Activated CD8-positive, alpha-beta T cell treated with anti-CD3 and anti-CD28 coated beads, Interleukin-2, amount 10 ng/mL, durations not matched to agents 7 days and 5 days (primary cell): ENCODE data around the gene CDK2. TPM values are rescaled to one million over a fixed set of nuclear protein-coding genes. Genes with fewer than 3 reads are reported as not detected.

Experiments
- ATAC-seq: fragments of 150-1000 bp; cut with Tn5 transposase; one replicate; pipeline ENCODE4 v1.10.0; 2021; ENCODE audit warnings: moderate library complexity
- CTCF ChIA-PET: fragments of 350-600 bp; sonication (Branson Sonifier 250); formaldehyde crosslinking; loops from one replicate; lab custom pipeline; 2021; ENCODE audit warnings: antibody characterized with exemption; lab: Charles Lee
- POLR2A ChIA-PET: fragments of 350-600 bp; sonication (Branson Sonifier 250); formaldehyde crosslinking; loops from one replicate; lab custom pipeline; 2021; ENCODE audit warnings: antibody characterized with exemption; lab: Charles Lee
- DNase-seq: peaks from one replicate; pipeline ENCODE4 v3.0.0-alpha.2; 2020
- H3K27ac Mint-ChIP-seq: one replicate; pipeline ENCODE4 v1.8.0; 2021; ENCODE audit warnings: mild to moderate bottlenecking, mixed read lengths
- H3K27me3 Mint-ChIP-seq: one replicate; pipeline ENCODE4 v1.8.0; 2021; ENCODE audit warnings: low read depth, mixed read lengths
- H3K36me3 Mint-ChIP-seq: one replicate; pipeline ENCODE4 v1.8.0; 2021; ENCODE audit warnings: low read depth, mixed read lengths
- H3K4me1 Mint-ChIP-seq: one replicate; pipeline ENCODE4 v1.8.0; 2021; ENCODE audit warnings: low read depth, mixed read lengths
- H3K4me3 Mint-ChIP-seq: one replicate; pipeline ENCODE4 v1.8.0; 2021; ENCODE audit warnings: mild to moderate bottlenecking, mixed read lengths
- H3K9me3 Mint-ChIP-seq: one replicate; pipeline ENCODE4 v1.8.0; 2022; ENCODE audit warnings: mixed read lengths; ENCODE audit not compliant: insufficient read depth
- total RNA-seq, 2 experiments: library from RNA; stranded (reverse); gene quantifications; one replicate each; pipeline ENCODE4 v1.2.3, GENCODE V29; 2021

CDK2 gene
- total RNA-seq, 2 experiments from 2014 or later = 128 to 130 TPM

DNA sequence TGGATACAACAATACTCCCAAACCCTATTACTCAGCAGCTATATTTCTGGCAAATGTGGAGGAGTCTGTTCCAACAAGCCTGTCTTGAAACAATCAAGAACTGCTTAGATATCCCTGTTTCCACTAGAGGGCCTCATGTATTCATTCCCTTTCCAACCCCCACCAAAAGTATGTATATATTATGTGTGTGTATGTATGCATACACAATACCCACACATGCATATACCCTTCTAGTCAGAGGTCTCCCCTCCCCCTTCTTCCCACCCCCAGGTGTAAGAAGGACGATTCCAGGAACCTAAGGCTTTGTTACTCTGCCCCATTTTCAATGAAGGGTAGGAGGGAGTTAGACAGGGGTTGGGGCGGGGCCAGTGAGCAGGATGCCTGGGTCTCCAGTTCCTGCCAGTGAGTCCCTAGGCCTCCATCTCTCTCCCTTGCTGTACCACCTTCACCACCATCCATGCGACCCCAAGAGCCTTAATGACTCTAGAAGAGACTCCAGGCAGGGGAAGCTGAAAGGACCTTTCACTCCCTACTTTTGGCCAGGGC lies 35.8 kb upstream of the CDK2 start, which contains the start of gene DGKA:
Gene DGKA (plus strand): TSS at position 392 of the 546 bp plus-strand sequence. CDS start 5,342 bp downstream, outside the sequence.
- no peaks in the 10 kb centered on the region for H3K27me3 Mint-ChIP-seq
- ChIA-PET POLR2A (interaction anchor here (0.6 to 8.9 kb wide), 16 partner anchors 10 to 754 kb away, joined by 3 to 139 read pairs (median 4); partner anchors contain the start of genes DNAJC14, ORMDL2, RAB5B and RDH5), CTCF (interaction anchor here (0.9 to 2.8 kb wide), 14 partner anchors 9 to 193 kb away, joined by 3 to 18 read pairs (median 4); partner anchors contain the start of genes DNAJC14, ORMDL2, RAB5B and SARNP)
- peaks cover 66% of the 10 kb centered on the region for H3K36me3 Mint-ChIP-seq
- H3K9me3 Mint-ChIP-seq = no peaks in the 10 kb centered on the region
- ATAC-seq = peak; percentile 41
- H3K27ac Mint-ChIP-seq = peak within 1 kb of the TSS; percentile 99
- peak within 1 kb of the TSS; percentile 95 for H3K4me3 Mint-ChIP-seq
- DNase-seq = peak; percentile 92
- peaks cover 46% of the 10 kb centered on the region for H3K4me1 Mint-ChIP-seq

DNA sequence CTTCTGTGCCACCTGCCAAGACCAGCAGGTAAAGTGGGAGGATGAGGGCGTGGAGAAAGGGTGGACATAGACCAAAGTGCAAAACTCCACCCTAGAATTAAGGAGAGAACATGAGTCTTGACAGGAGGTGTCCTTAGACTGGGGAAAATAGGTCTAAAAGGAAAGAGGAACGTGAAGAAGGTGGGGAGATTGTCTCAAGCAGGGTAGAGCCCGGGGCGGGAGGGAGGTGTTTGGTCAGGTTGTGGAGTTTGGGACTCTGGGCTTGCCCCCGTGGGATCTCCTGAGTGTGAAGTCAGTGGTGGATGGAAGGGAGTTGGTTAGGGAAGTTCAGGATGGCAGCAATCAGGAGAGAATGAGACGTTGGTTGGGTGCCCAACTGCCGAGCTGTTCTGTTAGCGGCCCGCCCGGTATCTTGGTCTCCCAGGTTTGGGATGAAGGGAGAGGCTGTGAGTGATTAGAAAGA lies 35.3 kb upstream of the CDK2 start:
- Mint-ChIP-seq H3K27me3 (no peaks in the 10 kb centered on the region), H3K9me3 (no peaks in the 10 kb centered on the region), H3K4me1 (peaks cover 46% of the 10 kb centered on the region), H3K4me3 (peak overlapping the region; percentile 95), H3K36me3 (peaks cover 67% of the 10 kb centered on the region), H3K27ac (peak overlapping the region; percentile 99)
- no peak for ATAC-seq
- CTCF ChIA-PET = interaction anchor here (0.8 to 2.8 kb wide), 9 partner anchors 8 to 193 kb away, joined by 3 to 18 read pairs (median 6); partner anchors contain the start of genes DNAJC14, ORMDL2, RAB5B and SARNP
- no peak for DNase-seq
- POLR2A ChIA-PET = interaction anchor here (0.6 to 8.9 kb wide), 9 partner anchors 9 to 174 kb away, joined by 3 to 139 read pairs (median 7); partner anchors contain the start of genes DNAJC14, ORMDL2, PA2G4 and RAB5B

DNA sequence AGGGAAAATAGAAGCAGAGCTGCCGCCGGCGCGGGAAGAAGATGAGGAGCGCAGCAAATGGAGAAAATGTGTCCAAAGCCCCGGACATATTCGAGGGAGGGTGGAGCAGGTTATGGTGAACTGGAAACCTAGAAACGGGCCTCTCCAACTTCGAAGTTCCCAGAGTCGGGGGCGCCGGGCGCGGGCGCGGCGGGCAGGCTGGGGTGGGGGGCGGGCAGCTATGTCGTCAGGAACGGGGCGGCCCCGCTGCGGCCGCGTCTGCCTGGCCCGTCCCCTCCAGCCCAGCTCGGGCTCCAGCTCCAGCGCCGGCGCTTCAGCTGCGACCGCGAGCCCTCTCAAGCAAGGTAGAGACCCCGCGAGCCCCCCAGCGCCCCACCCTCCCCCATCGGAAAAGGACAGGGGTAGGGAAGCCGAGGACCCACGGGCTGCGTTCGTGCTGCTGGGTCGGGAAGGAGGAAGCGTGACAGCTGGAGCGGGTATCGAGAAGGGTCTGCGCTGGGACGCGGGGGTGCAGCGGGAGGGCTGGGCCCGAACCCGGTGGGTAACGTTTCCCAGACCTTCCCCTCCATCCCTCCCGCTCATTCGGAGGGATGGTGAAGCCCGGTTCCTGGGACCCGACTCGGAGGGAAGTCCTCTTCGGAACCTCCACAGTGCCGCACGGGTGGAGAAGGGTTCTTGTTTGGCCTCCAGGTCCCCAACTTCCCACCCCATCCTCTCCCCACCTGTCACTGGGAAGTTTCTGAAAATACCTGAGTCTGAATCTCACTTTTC lies 34.7 kb upstream of the CDK2 start:
- Mint-ChIP-seq H3K27ac (peak overlapping the region; percentile 99), H3K36me3 (peaks cover 73% of the 10 kb centered on the region), H3K9me3 (no peaks in the 10 kb centered on the region), H3K4me1 (peaks cover 53% of the 10 kb centered on the region), H3K27me3 (no peaks in the 10 kb centered on the region), H3K4me3 (peak overlapping the region; percentile 95)
- ATAC-seq (no peak), DNase-seq (peak; percentile 42)
- ChIA-PET POLR2A (interaction anchor here (0.6 to 8.9 kb wide), 10 partner anchors 9 to 202 kb away, joined by 3 to 139 read pairs (median 6); partner anchors contain the start of genes DNAJC14, ORMDL2, PA2G4 and RAB5B), CTCF (interaction anchor here (0.5 to 5.3 kb wide), 9 partner anchors 8 to 1900 kb away, joined by 3 to 35 read pairs (median 4); partner anchors contain the start of genes DNAJC14, ORMDL2 and SARNP)

DNA sequence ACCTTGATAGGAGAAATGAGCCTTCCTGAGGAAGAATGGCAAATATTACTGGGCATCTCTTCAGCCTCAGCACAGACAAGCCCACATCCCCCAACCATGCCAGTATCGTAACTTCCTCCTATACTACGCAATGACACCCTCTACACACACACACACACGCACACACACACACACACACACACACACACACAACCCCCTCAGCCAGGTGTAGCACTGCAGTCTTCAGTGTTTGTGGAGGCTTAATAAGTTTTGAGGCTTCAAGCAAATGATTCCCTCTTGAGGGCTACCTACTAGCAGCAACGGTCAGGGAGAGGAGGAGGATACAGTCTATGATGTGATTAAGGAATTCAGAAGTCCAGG lies 34.1 kb upstream of the CDK2 start:
- DNase-seq = peak; percentile 68
- ATAC-seq = no peak
- POLR2A ChIA-PET = interaction anchor here (1.1 to 8.9 kb wide), 7 partner anchors 8 to 203 kb away, joined by 3 to 139 read pairs (median 8); partner anchors contain the start of genes DNAJC14, ORMDL2, RAB5B and SARNP
- Mint-ChIP-seq H3K4me3 (peak overlapping the region; percentile 95), H3K36me3 (peaks cover 73% of the 10 kb centered on the region), H3K27me3 (no peaks in the 10 kb centered on the region), H3K9me3 (no peaks in the 10 kb centered on the region), H3K4me1 (peaks cover 58% of the 10 kb centered on the region), H3K27ac (peak overlapping the region; percentile 99)
- CTCF ChIA-PET = interaction anchor here (0.5 to 5.3 kb wide), 9 partner anchors 8 to 1900 kb away, joined by 3 to 35 read pairs (median 4); partner anchors contain the start of genes DNAJC14, ORMDL2 and SARNP

DNA sequence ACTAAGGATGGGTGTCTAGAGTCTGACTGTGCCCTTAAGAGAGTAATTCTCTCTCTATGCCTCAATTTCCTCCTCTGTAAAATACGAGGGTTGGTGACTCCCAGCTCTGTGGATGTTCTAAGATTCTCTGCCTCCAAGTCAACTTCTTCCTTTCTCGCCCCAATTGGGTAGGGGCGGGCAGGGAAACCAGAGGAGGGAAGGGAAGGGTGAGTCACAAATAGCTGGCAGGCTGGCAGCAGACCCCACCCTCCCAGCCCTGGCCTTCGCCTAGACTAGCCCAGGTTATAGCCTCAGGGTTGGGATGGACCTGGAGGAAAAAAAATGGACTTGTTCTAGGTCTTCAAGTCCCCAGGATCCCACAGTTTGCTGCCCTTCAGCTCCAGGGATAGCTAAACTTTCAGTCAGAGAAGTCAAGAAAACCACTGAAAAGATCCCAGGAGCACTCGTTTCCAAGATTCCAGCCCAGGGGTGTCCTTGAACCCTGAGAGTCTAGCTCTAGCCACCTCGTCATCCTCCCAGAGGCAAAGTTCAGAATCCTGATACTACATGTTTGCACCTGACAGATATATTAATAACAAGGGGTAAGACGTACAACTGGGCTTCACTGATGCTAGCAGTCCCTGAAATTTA lies 33.3 kb upstream of the CDK2 start:
- POLR2A ChIA-PET = interaction anchor here (0.7 to 3.8 kb wide), 11 partner anchors 9 to 217 kb away, joined by 3 to 20 read pairs (median 4); partner anchors contain the start of genes BLOC1S1, ORMDL2, PA2G4 and RAB5B
- peak overlapping the region; percentile 95 for H3K4me3 Mint-ChIP-seq
- DNase-seq (no peak), ATAC-seq (no peak)
- peaks cover 76% of the 10 kb centered on the region for H3K36me3 Mint-ChIP-seq
- peaks cover 66% of the 10 kb centered on the region for H3K4me1 Mint-ChIP-seq
- H3K27me3 Mint-ChIP-seq = no peaks in the 10 kb centered on the region
- H3K9me3 Mint-ChIP-seq = no peaks in the 10 kb centered on the region
- CTCF ChIA-PET = interaction anchor here (0.9 to 5.3 kb wide), 10 partner anchors 7 to 210 kb away, joined by 3 to 37 read pairs (median 4); partner anchors contain the start of genes DNAJC14, ORMDL2, PYM1 and SARNP
- H3K27ac Mint-ChIP-seq = peak overlapping the region; percentile 99

DNA sequence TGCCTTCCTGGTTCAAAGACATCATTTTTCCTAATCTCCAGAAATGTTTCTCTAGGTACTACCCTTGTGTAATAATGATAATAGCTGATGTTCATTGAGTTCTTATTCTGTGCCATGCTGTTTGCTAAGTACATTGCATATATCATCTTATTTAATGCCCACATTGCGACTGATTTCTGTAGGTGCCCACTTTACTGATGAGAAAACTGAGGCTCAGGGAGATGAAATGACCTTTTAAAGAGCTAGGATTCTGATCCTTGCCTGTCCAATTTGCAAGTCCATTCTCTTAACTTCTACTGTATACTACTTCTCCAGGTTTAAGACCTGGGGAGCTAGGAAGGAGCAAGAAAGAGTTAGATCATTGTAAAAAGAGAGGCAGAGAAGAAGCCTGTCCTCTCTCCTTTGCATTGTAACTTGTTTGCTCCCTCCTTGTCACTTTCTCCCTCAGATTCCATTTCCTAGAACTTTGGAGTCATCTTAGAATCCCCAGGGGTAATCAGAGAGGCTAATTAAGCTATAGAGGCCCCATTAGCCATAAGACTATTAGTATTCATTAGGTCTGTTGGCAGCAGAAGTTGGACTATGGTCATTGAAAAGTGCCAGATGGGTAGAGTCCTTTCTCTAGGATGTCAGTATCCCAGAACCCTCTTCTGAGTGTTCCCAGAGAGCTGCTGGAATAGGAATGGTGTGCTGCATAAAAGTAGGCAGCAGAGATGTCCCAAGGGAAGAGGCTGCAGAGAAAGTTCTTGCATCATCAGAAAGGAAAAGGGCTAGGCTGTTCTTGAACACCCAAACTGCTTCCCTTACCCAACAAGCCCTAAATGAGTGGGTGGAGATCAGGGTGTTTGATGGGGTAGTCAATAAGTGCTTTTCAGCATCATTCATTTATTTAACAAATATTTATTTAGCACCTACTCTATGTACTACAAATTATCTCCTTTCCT lies 32.6 kb upstream of the CDK2 start:
- no peaks in the 10 kb centered on the region for H3K27me3 Mint-ChIP-seq
- ATAC-seq = no peak
- no peak for DNase-seq
- peaks cover 73% of the 10 kb centered on the region for H3K4me1 Mint-ChIP-seq
- CTCF ChIA-PET = interaction anchor here (0.9 to 5.3 kb wide), 10 partner anchors 8 to 211 kb away, joined by 3 to 37 read pairs (median 6); partner anchors contain the start of genes DNAJC14, ORMDL2, PYM1 and SARNP
- POLR2A ChIA-PET = interaction anchor here (0.7 to 14.0 kb wide), 13 partner anchors 6 to 218 kb away, joined by 3 to 139 read pairs (median 4); partner anchors contain the start of genes BLOC1S1, DGKA, DNAJC14 and ORMDL2
- H3K27ac Mint-ChIP-seq = peak overlapping the region; percentile 99
- H3K4me3 Mint-ChIP-seq = peak overlapping the region; percentile 95
- no peaks in the 10 kb centered on the region for H3K9me3 Mint-ChIP-seq
- H3K36me3 Mint-ChIP-seq = peaks cover 83% of the 10 kb centered on the region

DNA sequence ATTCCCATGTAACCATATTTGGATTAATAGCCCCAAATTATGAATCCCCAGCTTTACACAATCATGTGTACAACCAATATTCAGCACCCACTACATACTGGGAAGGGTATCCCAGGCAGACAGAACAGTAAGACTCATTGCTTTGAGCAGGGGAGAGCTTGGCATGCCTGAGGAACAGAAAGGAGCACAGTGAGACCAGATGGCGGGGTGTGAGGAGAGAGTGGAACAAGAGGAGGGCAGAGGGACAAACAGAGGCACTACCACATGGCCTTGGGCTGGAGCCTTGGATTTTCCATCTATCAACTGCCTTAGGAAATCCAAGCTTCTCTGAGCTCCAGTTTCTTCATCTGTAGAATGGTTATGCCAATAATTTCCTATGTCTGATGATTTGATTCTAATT lies 31.9 kb upstream of the CDK2 start:
- CTCF ChIA-PET = interaction anchor here (0.8 to 5.3 kb wide), 8 partner anchors 9 to 211 kb away, joined by 3 to 37 read pairs (median 8); partner anchors contain the start of genes DNAJC14, ORMDL2, PYM1 and SARNP
- POLR2A ChIA-PET = interaction anchor here (1.0 to 14.0 kb wide), 8 partner anchors 7 to 118 kb away, joined by 3 to 139 read pairs (median 5); partner anchors contain the start of genes DGKA, DNAJC14, ORMDL2 and PYM1
- H3K27me3 Mint-ChIP-seq = no peaks in the 10 kb centered on the region
- DNase-seq (no peak), ATAC-seq (no peak)
- peaks cover 88% of the 10 kb centered on the region for H3K36me3 Mint-ChIP-seq
- H3K4me3 Mint-ChIP-seq = peak overlapping the region; percentile 95
- peak overlapping the region; percentile 90 for H3K27ac Mint-ChIP-seq
- H3K4me1 Mint-ChIP-seq = peaks cover 73% of the 10 kb centered on the region
- no peaks in the 10 kb centered on the region for H3K9me3 Mint-ChIP-seq

DNA sequence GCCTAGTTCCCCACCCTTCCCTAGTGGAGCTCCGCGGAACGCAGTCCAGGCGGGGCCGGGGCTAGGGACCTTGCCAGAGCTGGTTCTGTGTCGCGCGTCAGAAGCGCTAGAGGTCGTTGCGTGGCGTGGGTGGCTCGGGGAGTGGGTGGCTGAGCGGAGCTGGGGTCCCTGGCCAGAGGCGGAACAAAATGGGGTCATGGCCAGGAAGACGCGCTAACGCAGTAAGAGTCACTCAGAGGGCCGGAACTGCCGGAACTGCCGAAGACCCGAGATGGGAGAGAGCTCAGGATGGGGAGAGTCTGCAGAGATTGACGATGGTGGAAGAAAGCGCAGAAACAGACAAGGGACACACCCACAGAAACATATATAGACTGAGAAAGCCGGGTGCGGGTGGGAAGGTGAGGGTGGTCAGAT lies 30.9 kb upstream of the CDK2 start:
- Mint-ChIP-seq H3K4me1 (peaks cover 76% of the 10 kb centered on the region), H3K4me3 (peak overlapping the region; percentile 95), H3K36me3 (peaks cover 98% of the 10 kb centered on the region), H3K27me3 (no peaks in the 10 kb centered on the region), H3K9me3 (no peaks in the 10 kb centered on the region), H3K27ac (peak overlapping the region; percentile 90)
- CTCF ChIA-PET = interaction anchor here (0.6 to 5.3 kb wide), 13 partner anchors 8 to 206 kb away, joined by 3 to 37 read pairs (median 5); partner anchors contain the start of genes ORMDL2, PYM1, RAB5B and SARNP
- ATAC-seq (no peak), DNase-seq (no peak)
- POLR2A ChIA-PET = interaction anchor here (1.1 to 14.0 kb wide), 8 partner anchors 8 to 118 kb away, joined by 3 to 139 read pairs (median 7); partner anchors contain the start of genes DGKA, ORMDL2, PYM1 and RAB5B

DNA sequence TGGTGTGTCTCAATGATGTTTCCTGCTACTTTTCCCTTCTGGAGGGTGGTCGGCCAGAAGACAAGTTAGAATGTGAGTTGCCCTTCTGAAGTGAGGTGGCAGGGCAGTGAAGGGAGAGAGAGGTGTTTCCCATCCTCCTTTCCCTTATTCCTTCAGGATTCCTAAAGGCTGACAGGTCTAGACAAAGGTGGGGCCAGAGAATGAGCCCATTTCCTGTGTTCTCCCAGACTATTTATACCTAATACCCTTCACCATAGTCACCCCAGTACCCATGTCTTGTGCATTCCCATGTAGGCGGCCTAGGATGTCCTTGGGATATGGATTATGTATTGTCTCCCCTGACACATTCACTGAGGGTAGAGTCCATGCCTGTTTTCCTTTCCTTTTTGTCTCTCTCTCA lies 28.6 kb upstream of the CDK2 start:
- H3K36me3 Mint-ChIP-seq = peaks cover 98% of the 10 kb centered on the region

More for the DNA sequence above, 28.6 kb upstream of the CDK2 start:
- DNase-seq (no peak), ATAC-seq (no peak)
- H3K4me1 Mint-ChIP-seq = peaks cover 87% of the 10 kb centered on the region
- H3K27ac Mint-ChIP-seq = peak overlapping the region; percentile 58
- CTCF ChIA-PET = interaction anchor here (0.8 to 5.2 kb wide), 4 partner anchors 12 to 200 kb away, joined by 3 to 75 read pairs (median 23); partner anchors contain the start of genes PYM1 and RAB5B
- POLR2A ChIA-PET = interaction anchor here (1.0 to 14.0 kb wide), 5 partner anchors 10 to 121 kb away, joined by 3 to 139 read pairs (median 16); partner anchors contain the start of genes DGKA, ORMDL2, PYM1 and SARNP
- no peaks in the 10 kb centered on the region for H3K27me3 Mint-ChIP-seq
- no peaks in the 10 kb centered on the region for H3K9me3 Mint-ChIP-seq
- no peak overlapping the region for H3K4me3 Mint-ChIP-seq
